WI38 (cell line): ENCODE measurements around the gene SUCLG2.

Experiments used
- H3K4me3 ChIP-seq: 2 replicates; pipeline ENCODE4 v1.5.1; 2011; ENCODE audit warnings: low read depth, mild to moderate bottlenecking, control low read depth, low read length
- TF ChIP-seq, protein P1 (sequence below): IDR thresholded peaks from 2 replicates; pipeline ENCODE4 v1.5.1; 2012; ENCODE audit warnings: low read depth, mild to moderate bottlenecking, control low read depth, low read length

The SUCLG2 gene

DNA sequence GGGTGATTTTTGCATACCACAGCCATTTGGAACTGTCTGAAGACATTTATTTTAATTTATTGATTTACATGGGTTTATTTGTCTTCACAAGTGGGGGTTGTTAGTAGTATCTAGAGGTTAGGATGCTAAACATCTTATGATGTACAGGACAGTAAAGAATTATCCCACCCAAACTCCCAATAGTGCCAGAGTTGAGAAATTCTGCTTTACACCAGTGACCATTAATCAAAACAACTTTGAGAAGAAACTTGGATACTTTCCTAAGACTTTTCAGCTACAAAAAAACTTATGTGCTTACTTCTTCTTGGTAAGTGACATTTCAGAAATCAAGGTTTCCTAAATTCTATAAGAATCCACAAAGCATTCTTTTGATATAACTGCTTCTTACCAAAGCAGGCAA lies 156.7 kb downstream of the SUCLG2 start:
- H3K4me3 ChIP-seq, result no peak overlapping the region
- TF ChIP-seq, protein P1, sequence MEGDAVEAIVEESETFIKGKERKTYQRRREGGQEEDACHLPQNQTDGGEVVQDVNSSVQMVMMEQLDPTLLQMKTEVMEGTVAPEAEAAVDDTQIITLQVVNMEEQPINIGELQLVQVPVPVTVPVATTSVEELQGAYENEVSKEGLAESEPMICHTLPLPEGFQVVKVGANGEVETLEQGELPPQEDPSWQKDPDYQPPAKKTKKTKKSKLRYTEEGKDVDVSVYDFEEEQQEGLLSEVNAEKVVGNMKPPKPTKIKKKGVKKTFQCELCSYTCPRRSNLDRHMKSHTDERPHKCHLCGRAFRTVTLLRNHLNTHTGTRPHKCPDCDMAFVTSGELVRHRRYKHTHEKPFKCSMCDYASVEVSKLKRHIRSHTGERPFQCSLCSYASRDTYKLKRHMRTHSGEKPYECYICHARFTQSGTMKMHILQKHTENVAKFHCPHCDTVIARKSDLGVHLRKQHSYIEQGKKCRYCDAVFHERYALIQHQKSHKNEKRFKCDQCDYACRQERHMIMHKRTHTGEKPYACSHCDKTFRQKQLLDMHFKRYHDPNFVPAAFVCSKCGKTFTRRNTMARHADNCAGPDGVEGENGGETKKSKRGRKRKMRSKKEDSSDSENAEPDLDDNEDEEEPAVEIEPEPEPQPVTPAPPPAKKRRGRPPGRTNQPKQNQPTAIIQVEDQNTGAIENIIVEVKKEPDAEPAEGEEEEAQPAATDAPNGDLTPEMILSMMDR, result no peak

DNA sequence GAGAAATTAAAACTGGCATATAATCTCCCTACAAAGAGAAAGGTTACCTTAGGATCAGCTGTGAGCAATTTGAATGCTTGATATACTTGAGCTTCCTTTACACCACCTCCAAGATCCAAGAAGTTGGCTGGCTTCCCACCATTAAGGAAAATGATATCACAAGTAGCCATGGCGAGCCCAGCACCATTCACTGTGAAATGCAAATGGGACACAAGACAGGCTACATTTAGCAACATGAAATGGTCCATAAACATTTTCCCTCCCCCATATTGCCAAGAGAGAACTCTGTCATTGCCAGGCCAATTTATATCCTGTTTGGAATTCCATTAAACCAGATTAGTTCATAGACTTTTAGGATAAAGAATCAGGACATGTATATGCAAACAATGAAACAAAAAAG lies 158.7 kb downstream of the SUCLG2 start:
- TF ChIP-seq, protein P1, result no peak

DNA sequence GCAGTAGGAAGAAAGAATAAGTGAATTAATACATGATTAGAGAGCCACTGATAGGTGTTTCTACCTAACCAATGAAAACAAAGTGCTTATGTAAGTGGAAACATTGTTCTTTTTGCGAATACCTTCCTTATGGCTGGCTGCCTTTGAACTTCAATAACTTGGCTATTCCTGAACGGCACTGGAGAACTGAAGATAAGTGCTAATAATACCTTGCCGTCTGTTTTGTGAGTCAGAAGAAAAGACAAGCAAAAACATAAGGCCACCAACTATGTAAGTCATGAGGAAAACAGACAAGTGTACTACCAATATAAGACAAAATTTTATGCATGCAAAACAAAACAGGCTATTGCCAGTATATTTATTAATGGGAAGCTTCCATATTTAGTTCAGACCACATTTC lies 160.6 kb downstream of the SUCLG2 start:
- TF ChIP-seq, protein P1, result no peak
- H3K4me3 ChIP-seq, result no peak overlapping the region

More for the DNA sequence above, 158.7 kb downstream of the SUCLG2 start:
- no peak overlapping the region for H3K4me3 ChIP-seq

DNA sequence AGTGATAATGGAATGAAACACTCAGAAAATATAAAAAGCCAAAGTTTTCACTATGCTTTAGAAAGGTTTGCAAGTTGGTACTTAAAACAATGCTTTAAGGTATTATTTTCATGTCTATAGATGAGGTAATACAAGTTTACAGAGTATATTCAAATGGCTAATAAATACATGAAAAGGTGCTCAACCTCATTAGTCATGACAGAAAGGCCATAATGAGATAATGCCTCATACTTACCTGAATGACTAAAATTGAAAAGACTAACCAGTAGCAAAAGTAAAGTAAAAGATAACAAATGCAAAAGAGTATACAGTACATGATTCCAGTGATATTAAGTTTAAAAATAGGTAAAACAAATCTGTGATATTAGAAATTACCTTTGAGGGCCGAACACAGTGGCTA lies 163.8 kb downstream of the SUCLG2 start:
- H3K4me3 ChIP-seq, result no peak overlapping the region
- TF ChIP-seq, protein P1, result no peak

DNA sequence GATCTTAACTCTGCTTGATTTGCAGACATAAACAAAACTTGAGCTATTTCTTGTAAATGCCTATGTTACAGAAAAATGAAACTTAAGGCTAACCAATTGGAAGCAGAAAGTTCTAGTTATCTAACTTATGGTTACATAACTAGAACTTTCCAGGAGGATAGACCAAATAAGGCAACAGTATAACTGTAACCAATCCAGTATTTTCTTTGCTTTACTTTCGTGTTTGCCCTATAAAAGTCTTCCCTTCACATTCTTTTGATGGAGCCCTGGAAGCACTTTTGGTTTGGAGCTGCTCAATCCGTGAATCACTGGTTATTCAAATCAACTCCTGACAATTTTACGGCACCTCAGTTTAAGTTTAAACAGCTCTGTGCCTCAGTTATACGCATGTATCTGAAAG lies 164.6 kb downstream of the SUCLG2 start:
- H3K4me3 ChIP-seq, result no peak overlapping the region
- TF ChIP-seq, protein P1, result no peak

DNA sequence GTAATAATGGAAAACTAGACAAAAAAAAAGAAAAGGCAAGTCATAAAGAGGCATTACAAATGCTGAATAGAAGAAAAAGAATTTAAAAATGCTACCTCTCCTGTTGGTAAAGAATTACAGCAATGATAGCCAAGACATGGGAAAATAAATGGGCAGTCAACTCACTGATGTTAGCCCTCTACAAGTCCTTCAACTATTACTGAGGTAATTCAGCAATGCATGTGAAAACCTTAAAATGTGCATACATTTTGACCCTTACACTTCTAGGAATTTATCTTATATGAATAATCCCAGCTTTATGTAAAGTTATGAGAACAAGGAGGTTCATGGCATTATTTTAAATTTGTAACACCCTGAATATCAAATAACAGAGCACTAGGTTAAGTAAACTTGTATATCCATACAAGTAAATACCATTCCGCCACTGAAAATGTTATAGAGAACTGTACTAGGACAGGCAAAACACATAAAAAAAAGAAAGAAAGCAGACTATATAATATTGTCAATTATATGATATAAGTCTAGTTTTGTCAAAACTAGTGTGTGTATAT lies 166.8 kb downstream of the SUCLG2 start:
- no peak overlapping the region for H3K4me3 ChIP-seq
- TF ChIP-seq, protein P1, result no peak

DNA sequence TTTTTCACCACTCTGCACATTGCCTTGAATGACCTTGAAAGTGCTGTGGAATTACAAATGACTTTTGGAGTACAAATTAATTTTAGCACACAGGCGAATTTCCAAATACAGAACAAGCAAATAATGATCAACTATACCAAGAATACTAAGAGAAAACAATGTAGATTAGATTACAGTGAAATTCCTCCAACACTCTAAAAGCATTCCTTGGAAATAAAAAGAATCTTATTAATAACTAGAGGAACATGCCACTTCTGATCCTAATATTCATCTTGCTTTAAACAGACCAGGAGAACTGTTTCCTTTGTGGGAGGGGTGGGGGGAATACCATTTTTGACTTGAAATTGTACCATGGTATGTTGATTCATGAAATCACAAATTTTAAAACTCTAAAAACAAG lies 167.5 kb downstream of the SUCLG2 start:
- TF ChIP-seq, protein P1, result no peak
- H3K4me3 ChIP-seq, result no peak overlapping the region
